Hepatocyte (in vitro differentiated cells): ENCODE results near the gene SIK2.

Experiments
- EZH2 ChIP-seq: fragments of 200-600 bp; sonication (generic); IDR thresholded peaks from 2 replicates; pipeline ENCODE4 v1.6.1; 2016; ENCODE audit warnings: antibody characterized with exemption, mild to moderate bottlenecking, borderline replicate concordance
- TF ChIP-seq, protein P1 (sequence below): fragments of 200-600 bp; sonication (generic); IDR thresholded peaks from 2 replicates; pipeline ENCODE4 v1.5.1; 2016; ENCODE audit warnings: antibody characterized with exemption, mild to moderate bottlenecking; ENCODE audit not compliant: poor library complexity

- TF ChIP-seq, protein P1, sequence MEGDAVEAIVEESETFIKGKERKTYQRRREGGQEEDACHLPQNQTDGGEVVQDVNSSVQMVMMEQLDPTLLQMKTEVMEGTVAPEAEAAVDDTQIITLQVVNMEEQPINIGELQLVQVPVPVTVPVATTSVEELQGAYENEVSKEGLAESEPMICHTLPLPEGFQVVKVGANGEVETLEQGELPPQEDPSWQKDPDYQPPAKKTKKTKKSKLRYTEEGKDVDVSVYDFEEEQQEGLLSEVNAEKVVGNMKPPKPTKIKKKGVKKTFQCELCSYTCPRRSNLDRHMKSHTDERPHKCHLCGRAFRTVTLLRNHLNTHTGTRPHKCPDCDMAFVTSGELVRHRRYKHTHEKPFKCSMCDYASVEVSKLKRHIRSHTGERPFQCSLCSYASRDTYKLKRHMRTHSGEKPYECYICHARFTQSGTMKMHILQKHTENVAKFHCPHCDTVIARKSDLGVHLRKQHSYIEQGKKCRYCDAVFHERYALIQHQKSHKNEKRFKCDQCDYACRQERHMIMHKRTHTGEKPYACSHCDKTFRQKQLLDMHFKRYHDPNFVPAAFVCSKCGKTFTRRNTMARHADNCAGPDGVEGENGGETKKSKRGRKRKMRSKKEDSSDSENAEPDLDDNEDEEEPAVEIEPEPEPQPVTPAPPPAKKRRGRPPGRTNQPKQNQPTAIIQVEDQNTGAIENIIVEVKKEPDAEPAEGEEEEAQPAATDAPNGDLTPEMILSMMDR = no peak
- TF ChIP-seq EZH2 = no peak
These were observed 74.8 kb downstream of the SIK2 start for GRCh38 chr11:111676878-111677585.
